RCC 7860 (cell line): ENCODE measurements around the gene MSH5.

ENCODE experiments used
- DNase-seq: peaks from one replicate; pipeline ENCODE4 v3.0.0-alpha.2; 2015; ENCODE audit warnings: low spot score
- FAIRE-seq: peaks from 2 replicates; lab custom pipeline; 2012; peaks lifted over from hg19 to GRCh38; lab: Jason Lieb, UNC

MSH5 gene

DNA sequence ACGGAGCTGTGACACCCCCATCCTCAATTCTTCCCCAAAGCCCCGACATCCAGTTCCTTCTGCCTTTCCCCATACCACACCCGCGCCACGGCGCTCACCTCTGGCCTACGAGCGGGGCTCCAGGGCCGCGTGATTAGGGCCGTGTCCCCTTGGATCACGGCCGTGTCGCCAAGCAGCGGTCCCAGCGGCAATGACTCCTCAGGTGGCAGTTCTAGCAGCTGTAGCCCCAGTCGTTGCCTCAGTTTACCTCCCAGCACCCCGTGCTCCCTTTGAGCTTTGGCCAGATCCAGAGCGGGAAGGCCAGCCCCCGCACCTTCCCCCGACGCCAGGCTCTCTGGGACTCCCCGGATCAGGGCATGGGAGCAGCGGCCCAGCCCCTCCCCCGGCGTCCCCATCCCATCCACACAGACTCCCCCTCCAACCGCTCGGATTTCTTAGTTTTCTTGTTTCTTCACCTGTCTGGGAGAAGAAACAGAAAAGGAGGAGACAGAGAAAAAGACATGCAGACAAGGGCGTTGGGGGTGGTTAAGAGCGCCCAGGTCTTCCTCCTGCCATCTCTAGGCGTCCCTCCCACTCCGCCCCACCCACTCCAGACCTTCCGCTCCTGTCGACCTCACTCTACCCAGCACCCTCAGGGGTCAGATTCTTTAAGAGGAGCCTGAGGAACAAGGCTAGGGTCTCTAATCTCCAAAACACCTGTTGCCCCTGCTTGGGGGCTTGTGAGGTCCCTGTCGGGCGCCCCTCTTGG lies 10.9 kb upstream of the MSH5 start, which contains the start of gene DDAH2:
TSS of gene DDAH2 (minus strand) at position 533 of the 748 bp plus-strand sequence. CDS start at position 395, 138 bp downstream.
- no peak for FAIRE-seq

DNA sequence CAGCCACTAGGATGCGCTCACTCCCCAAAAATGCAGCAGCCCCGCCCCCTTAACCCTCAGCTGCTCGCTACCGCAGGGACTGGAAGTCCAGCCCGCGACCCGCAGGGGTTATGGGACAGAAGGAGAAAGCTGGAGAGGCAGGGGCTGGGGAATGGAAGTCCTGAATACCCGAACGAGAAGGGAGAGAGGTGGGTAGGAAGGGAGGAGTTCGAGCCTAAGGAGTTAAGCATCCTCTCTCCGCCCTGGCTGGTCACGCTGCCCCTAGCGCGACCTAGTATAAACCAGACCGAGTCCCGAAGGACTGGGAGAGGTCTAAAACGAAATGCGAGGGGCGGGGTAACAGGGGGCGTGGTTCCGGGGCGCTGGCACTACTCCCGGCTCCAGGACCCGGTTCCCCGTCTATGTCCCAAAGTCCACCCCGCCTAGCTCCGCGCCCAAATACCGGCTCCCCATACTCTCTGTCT lies 10.3 kb upstream of the MSH5 start:
- no peak for FAIRE-seq
- DNase-seq = peak; percentile 53

More for the DNA sequence above, 10.9 kb upstream of the MSH5 start, which contains the start of gene DDAH2:
- DNase-seq = no peak

DNA sequence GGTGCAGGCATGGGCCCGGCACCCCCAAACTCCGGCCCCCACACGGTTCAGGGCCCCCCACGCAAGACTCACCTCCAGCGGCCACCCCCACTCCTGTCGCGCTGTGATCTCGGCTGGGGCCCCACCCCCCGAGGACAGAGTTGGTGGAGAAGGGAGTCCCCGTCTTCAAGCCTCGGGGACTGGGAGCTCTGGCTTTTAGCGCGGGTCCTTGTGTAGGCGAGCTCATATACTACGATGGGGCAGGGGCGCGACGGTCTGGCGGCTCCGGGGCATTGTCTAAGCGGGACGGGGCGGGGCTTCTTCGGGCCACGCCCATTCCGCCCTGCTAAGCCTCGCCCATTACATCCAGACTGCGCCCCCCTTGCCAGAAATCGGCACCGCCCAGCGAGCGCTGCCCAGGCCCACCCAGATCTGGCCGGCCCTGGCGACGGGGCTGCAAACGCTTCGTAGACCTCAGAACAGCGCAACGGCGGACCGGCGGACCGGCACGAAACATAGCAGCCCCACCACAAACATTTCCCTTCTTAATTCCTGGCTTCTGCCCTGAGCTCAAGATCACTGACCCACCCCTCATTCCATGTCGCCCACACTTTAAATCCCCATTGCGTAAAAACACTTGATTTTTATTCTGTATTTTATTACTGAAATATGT lies 9.7 kb upstream of the MSH5 start:
- DNase-seq (peak; percentile 55), FAIRE-seq (no peak)

DNA sequence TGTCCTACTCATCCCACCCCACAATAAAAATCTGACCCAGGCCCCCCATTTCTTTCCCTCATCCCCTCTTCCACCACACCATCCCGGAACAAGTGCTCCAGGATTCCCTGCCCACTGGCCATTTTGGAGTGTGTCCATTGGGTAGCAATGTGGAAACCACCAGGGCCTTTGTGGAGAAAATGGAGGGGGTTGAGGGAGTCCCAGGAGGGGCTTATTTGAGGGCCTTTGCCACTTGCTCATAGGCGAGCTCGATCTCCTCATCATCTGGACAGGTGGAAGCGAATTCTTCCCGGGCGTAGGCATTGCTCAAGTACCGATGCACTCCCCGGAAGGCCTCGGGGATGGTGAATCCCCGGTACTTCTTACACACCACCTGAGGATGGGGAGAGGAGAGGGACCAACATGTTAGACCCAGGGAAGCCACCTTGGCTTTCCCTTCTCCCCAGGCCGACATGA lies 9.1 kb upstream of the MSH5 start:
- DNase-seq (no peak), FAIRE-seq (no peak)

DNA sequence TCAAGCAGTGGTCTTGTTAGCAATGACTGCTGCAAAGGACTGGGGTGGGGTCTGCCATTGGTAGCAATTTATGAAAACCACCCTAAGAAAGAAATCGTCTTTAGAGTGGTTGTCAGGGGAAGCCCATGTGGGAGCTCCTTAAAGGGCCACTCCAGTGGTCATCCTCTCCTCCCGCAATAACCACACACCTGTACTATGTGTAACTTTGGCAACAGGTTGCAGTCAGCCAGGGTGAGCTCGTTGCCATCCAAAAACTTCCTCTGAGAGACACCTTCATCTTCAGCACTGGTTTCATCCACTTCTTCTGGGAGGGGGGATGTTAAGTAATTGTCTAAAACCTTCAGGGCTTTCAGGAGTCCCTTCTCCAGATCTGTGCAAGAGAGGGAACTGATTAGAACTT lies 7.8 kb upstream of the MSH5 start:
- FAIRE-seq = no peak
- no peak for DNase-seq

DNA sequence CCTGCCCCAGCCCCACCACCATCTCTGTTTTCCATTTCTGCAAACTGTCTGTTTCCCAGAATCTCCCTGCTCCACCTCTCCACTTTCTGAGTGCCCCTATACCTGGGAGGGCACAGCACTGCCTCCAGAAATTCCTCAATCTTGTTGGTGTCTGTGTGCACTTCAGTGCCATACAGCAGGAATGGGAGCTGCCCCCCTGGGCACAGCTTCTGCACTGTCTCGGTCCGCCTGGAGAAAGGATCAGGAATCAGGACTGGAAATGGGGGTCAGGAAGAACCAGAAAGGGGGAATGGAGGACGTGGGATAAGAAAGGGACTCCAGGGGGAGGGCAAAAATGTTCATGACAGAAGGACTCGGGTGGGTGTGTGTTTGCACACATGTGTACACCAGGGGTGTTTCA lies 6.1 kb upstream of the MSH5 start:
- DNase-seq = no peak
- no peak for FAIRE-seq

DNA sequence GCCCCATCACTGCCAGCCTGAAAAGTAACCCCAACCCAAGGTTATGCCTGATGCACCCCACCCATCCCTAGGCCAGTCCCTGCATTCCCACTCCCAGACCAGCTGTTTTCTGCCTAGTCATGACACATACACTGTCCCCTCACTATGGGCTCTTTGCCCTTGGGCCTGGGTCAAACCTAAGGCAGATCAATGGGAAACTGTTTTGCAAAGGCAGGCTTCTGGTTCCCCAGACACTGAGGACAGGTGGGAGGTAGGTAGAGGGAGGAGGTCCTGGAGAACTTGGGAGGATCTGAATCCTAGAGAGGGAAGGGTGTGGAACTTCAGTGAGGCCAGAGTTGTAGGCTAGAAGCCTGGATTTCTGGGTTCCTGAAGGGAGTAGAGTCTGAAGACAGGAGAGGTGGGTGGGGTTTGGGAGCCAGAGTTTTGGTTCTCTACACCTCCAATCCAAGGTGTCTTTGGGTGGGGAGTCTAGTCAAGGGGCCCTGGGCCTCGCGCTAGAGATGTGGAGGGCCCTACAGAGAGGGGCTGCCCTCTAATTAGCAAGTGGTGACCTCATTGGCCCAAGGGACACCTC lies 5.5 kb upstream of the MSH5 start:
- no peak for DNase-seq
- no peak for FAIRE-seq

DNA sequence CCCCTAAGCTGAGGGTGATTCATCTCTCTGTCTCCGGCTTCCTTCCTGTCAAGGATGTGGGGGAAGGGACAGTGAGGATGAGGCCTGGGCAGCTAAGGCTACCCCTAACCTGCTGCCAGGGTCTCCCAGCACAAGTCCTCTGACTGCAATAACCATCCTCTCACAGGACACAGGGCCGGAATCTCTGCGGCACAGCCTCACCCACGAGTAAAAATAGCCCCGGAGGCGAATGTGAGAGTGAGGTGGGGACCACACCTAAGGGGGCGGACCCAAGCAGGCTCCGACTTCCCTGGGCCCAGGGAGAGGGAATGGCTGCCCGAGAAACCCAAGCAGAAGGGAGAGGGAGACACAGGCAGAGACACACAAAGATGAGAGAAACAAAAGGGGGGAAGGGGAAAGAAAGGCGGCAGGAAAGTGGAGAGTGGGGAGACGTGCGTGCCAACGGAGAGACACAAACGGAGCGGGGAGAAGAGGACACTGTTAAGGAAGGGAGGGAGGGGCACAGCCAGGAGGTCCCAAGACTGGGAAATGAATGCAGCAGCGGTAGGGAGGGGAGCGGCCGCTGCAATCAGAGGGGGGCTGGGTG lies 4.9 kb upstream of the MSH5 start:
- DNase-seq = peak; percentile 69
- FAIRE-seq = no peak

DNA sequence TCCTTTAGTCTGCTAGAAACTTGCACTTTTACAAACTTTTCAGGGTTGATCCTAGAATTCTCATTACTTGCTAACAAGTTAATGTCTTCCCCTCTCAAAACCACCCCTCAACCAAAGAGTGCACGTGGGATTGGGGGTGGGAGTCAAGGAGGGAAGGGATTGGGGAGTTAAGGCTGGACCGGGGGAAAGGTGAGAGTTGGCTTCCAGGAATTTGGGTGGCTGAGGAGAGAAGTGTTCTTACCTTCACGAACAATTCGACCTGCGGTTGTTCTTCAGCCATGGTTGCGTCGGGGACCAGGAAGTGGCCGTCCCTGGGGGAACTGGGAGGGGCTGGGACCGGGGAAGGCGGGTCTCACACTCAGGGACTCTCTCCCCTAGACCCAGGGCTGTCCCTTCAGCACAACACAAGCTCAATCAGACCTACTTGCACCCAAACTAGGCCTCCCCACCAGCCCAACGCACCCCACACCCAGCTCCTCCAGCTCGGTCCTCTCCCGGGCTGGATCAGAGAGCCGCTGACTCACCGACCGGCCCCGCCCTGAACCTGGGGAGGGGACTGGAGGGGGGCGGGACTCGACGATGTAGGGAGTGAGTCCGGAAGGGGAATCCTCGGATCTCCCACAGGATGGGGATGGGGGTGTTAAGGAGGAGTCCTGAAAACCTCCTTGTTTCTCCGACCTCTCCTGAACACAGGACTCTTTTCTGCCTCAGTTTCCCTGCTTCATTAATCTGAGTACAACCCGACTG lies 3.6 kb upstream of the MSH5 start, which contains the start of gene CLIC1:
TSS of gene CLIC1 (minus strand) at position 510 of the 747 bp plus-strand sequence. CDS start at position 280, 230 bp downstream.
- DNase-seq = peak; percentile 62
- no peak for FAIRE-seq

DNA sequence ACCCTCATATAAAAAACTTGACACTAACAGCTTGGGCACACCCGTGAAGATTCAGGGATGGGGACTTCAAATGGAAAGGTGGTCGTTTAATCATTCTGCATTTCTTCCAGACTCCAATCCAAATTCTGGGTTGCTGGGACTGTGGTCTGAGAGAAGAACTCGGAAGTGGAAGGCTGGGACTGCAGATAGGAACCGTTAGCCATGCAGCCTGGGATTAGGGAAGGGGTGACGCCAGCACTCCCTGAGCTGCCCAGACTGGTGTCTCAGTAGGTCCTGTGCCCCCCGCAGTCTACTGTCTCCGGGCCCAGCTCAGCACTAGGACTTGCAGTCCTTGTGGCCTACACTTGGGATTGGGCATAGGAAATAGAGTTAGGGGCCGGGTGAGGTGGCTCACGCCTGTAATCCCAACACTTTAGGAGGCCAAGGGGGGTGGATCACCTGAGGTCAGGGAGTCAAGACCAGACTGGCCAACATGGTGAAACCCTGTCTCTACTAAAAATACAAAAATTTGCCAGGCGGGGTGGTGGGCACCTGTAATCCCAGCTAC lies 3.0 kb upstream of the MSH5 start:
- FAIRE-seq (no peak), DNase-seq (no peak)

DNA sequence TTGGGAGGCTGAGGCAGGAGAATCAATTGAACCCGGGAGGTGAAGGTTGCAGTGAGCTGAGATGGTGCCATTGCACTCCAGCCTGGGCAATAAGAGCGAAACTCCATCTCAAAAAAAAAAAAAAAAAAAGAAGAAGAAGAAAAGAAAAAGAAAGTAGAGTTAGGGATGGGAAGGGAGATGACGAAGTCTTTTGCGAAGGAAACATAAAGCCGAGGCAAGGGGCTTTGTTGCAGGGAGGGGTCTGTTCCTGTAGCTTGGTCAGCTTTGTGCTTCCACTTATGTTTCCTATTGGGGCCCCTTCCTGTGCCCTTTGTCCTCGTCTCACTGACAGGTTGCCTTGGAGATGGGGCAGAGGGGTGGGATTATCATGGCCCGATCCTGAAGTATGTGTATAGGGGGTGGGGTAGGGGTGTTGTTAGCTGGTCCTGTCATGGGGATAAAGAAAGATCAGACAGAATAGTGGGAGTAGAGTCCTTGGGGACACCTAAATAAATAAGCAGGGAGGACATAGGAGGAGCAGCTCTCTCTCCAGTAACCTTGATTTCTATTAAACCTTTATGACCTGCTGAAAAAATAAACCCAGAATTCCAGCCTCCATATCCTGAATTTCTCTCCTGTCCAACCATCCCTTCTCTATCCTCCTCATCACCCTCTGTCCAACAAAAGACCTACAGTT lies 2.4 kb upstream of the MSH5 start:
- no peak for FAIRE-seq

DNA sequence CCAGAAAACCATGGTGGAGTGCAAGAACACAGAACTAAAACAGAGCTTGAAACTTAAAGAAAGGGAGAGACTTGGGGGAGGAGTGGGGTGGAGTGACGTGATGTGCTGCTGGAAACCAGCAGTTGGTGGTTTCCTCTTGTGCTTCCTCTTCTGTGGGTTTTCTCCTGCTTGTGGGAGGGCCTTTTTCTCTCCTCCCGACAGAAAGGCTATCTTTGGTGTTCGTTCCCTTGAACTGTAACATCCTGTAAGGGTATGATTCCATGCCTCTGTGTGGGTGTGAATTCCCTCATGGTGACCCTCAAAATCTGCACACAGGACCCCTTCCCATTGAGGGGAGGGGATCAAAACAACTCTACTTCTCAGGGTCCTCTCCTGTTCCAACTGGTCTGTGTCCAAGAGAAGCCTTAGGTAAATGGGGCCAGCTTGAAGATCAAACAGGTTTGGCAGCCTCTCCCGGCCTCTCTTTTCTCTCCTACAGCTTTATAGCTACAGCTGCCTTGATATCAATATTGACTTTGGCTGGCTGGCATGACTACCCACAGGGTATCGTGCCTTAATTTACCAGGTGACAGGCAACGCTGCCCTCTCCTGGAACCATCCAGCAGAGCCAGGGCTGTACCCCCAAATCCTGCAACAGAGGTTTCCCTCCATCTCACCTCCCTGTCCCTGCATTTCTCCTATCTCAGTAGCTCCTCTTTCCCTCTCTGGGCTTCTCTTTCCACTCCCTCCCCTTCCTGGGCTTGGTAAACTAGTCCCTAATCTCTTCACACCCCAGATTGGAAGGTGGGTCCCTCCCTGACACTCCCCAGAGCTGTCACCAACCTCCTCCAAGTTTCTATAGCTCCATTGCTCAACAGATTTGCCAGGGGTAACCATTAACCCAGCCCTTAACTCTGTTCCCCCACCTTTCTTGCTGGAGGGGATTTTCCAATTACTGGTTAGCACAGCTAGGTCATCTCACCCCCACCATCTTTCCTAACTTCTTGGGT lies 1.5 kb upstream of the MSH5 start:
- DNase-seq (peak; percentile 83), FAIRE-seq (peak; percentile 74)

More for the DNA sequence above, 2.4 kb upstream of the MSH5 start:
- no peak for DNase-seq

DNA sequence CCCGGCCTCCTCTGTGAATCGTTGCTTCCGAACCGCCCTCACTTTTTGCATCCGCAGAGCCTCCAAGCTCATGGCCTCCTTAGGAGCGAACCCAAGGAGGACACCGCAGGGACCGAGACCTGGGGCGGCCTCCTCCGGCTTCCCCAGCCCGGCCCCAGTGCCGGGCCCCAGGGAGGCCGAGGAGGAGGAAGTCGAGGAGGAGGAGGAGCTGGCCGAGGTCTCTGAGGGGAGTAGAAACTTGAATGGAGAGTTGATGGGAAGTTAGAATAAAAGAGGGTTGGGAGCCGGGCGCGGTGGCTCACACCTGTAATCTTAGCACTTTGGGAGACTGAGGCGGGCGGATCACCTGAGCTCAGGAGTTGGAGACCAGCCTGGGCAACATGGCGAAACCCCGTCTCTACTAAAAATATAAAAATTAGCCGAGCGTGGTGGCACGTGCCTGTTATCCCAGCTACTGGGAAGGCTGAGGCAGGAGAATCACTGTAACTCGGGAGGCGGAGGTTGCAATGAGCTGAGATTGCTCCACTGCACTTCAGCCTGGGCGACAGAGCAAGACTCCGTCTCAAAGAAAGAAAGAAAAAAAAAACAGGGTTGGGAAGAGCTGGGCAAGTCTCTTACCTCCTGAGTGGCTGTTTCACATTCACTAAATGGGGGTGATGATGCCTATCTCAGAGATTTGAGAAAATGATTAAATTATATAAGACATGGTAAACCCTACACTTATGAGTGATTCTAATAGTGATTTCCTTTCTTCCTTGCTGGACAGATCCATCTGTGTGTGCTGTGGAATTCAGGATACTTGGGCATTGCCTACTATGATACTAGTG lies 805 bp downstream of the MSH5 start:
- no peak for DNase-seq
- FAIRE-seq = no peak

DNA sequence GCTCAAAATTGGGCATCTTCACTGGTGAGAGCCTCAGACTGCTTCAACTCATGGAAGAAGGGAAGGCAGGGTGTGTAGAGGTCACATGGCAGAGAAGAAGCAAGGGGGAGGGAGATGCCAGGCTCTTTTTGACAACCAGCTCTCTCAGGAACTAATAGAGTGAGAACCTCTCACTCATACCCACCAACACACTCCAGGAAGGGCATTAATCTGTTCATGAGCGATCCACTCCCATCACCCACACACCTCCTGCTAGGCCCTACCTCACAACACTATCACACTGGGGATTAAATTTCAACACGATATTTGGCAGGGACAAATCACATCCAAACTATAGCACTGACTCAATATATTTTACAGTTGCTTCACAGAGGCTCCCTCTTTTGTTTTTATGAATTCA lies 2.0 kb downstream of the MSH5 start:
- no peak for FAIRE-seq
- no peak for DNase-seq

DNA sequence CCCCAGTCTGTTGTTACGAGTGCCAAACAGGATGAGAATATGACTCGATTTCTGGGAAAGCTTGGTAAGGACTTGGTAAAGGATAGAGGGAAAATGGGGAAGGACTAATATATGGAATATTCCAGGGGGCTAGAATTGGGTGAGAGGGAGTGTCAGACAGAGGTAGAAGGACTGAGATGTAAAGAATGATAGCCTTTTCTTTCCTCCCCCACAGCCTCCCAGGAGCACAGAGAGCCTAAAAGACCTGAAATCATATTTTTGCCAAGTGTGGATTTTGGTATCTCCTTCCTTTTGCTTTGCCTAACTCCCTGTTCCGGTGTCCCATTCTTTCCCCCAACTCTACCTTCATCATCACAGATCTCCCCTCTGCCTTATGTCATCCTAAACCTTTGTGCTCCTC lies 3.1 kb downstream of the MSH5 start:
- no peak for FAIRE-seq
- no peak for DNase-seq

DNA sequence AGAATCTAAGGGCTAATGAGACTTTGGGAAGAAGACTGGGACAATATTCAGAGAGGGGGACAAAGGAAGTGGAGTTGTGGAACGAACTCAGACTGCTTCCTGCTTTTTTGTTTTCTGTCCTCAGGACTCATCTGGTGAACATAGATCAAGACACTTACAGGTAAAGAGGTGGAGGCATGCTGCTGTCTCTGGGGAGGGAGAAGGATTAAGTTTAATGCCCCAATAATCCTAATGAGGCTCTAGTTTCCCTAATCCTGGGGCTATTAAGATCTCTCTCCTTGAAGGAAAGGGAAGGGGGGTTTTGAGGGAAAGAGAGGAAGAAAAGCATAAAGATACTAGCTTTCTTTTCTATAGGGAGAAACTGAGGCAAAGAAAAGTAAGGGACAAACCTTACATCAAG lies 4.6 kb downstream of the MSH5 start:
- no peak for FAIRE-seq
- DNase-seq = no peak

DNA sequence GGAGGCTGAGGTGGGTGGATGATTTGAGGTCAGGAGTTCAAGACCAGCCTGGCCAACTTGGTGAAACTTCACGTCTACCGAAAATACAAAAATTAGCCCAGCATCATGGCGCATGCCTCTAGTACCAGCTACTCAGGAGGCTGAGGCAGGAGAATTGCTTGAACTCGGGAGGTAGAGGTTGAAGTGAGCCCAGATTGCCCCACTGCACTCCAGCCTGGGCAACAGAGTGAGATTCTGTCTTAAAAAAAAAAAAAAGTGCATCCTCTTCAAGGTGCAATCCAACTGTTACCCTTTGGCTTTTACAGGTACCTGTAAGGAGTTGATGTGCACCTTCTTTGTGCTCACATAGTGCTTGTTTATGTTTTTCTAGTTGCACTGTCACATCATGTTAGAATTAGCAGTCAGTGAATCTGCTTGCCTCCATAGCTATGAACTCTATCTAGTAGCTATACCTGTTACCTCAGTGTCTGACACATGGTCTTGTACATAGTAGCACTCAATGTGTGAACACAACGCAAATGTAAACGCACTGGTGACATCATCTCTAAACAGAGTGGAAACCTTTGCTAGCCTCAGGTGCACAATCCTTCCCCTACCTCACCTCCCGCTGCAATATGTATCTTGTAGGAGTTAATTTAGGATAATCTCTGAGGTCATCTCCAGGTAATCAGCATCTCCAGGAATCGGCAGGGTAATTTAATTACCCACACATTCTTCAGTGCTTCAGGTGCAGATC lies 9.7 kb downstream of the MSH5 start:
- FAIRE-seq = no peak
- no peak for DNase-seq
